ENCODE measurements around the gene ZNF628. TPM values are rescaled to one million over a fixed set of nuclear protein-coding genes. Genes with fewer than 3 reads are reported as not detected.

The ZNF628 gene
- total RNA-seq, 1 donor from 2014 or later = 16.8 TPM

DNA sequence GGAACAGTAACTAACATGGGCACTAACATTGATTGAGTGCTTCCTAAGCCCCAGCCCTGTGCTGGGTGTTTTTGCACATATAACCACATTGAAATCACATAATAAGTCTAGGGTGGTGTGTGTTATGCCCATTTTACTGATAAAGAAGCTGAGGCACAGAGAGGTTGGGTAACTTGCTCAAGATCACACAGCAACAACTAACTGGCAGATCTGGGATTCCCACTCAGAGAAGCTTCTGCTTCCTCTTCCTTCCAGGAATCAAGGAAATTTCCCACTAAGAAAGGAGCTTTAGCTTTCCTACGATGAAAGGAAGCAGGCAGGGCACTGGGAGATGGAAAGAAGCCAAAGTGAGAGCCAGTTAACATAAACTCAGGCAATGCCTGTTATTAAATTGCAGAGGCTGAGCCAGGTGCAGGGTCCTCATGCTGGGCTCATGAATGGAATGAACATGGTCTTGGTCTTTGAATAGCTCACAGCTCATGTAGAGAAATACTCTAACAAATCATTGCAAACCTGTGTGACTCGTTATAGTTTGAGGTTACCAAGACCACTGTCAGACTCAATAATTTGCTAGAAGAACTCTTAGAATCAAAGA lies 21.9 kb downstream of the ZNF628 start:
- Mint-ChIP-seq H3K4me3 (ENCODE audit: low read depth) (no peak overlapping the region), H3K9me3 (ENCODE audit: low read depth) (peaks cover 3% of the 10 kb centered on the region), H3K36me3 (ENCODE audit: insufficient read depth) (no peaks in the 10 kb centered on the region), H3K4me1 (ENCODE audit: low read depth) (no peaks in the 10 kb centered on the region), H3K27ac (no peak overlapping the region), H3K27me3 (peaks cover 22% of the 10 kb centered on the region)
- DNase-seq (ENCODE audit: low spot score, unreplicated experiment) = no peak
- TF ChIP-seq CTCF (IDR thresholded peaks at IDR 0.05; ENCODE audit: unreplicated experiment) = no peak

DNA sequence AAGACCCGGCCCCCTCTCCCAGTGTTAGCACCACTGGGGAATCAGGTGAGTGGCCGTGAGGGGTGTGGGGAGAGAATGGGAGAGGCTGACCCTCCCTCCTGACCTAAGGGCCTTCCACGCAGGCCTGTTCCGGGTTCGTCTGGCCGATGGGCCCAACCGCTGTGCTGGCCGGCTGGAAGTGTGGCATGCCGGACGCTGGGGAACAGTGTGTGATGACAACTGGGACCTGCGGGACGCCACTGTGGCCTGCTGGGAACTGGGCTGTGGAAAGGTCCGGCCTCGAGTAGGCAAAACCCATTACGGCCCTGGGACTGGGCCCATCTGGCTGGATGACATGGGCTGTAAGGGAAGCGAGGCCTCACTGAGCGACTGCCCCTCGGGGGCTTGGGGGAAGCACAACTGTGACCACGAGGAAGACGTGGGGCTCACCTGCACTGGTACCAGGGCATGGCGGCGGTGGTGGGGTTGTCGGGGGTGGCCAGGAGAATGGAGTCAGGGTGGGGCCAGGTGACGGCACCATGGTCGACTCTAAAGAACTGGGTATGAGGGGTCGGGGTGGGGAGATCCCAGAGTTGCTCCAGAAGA lies 24.0 kb downstream of the ZNF628 start:
- Mint-ChIP-seq H3K9me3 (ENCODE audit: low read depth) (peaks cover 3% of the 10 kb centered on the region), H3K27me3 (peaks cover 37% of the 10 kb centered on the region), H3K4me1 (ENCODE audit: low read depth) (no peaks in the 10 kb centered on the region), H3K36me3 (ENCODE audit: insufficient read depth) (no peaks in the 10 kb centered on the region), H3K27ac (no peak overlapping the region), H3K4me3 (ENCODE audit: low read depth) (no peak overlapping the region)
- no peak for TF ChIP-seq CTCF (IDR thresholded peaks at IDR 0.05; ENCODE audit: unreplicated experiment)
- no peak for DNase-seq (ENCODE audit: low spot score, unreplicated experiment)

DNA sequence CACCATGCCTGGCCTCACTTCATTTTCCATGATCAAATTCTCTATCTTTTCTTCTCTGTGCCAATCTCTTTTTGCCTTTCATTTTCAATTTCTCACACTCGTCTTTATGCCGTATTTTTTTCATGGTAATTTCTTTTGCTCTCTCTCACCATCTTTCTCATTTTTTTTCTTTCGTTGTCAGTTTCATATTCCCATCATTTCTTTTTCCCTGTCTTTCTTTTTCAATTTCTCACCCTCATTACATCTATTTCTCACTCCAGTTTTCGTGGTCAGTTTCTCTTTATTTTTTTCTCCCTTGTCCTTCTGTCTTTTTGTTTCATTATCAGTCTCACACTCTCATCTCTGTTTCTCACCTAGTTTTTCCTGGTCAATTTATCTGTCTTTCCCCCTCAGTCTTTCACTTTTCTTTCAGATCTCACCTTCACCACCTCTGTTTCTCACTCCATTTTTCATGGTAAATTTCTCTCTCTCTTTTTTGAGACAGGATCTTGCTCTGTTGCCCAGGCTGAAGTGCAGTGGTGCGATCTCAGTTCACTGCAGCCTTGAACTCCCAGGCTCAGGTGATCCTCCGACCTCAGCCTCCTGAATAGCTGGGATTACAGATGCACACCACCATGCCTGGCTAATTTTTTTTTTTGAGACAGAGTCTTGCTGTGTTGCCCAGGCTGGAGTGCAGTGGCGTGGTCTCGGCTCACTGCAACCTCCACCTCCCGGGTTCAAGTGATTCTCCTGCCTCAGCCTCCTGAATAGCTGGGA lies 26.0 kb downstream of the ZNF628 start:
- no peak for DNase-seq (ENCODE audit: low spot score, unreplicated experiment)
- H3K9me3 Mint-ChIP-seq (ENCODE audit: low read depth) = peaks cover 3% of the 10 kb centered on the region
- no peak overlapping the region for H3K27ac Mint-ChIP-seq
- H3K4me1 Mint-ChIP-seq (ENCODE audit: low read depth) = no peaks in the 10 kb centered on the region
- no peak overlapping the region for H3K4me3 Mint-ChIP-seq (ENCODE audit: low read depth)
- no peaks in the 10 kb centered on the region for H3K36me3 Mint-ChIP-seq (ENCODE audit: insufficient read depth)
- no peak for TF ChIP-seq CTCF (IDR thresholded peaks at IDR 0.05; ENCODE audit: unreplicated experiment)
- H3K27me3 Mint-ChIP-seq = peaks cover 40% of the 10 kb centered on the region

GRCh38 chr19:55503157-55503501 lies 26.7 kb downstream of the ZNF628 start:
- DNase-seq (ENCODE audit: low spot score, unreplicated experiment) = no peak
- Mint-ChIP-seq H3K4me3 (ENCODE audit: low read depth) (no peak overlapping the region), H3K27ac (no peak overlapping the region), H3K9me3 (ENCODE audit: low read depth) (peaks cover 3% of the 10 kb centered on the region), H3K27me3 (peaks cover 45% of the 10 kb centered on the region), H3K4me1 (ENCODE audit: low read depth) (no peaks in the 10 kb centered on the region), H3K36me3 (ENCODE audit: insufficient read depth) (no peaks in the 10 kb centered on the region)
- no peak for TF ChIP-seq CTCF (IDR thresholded peaks at IDR 0.05; ENCODE audit: unreplicated experiment)

GRCh38 chr19:55503502-55504251 lies 27.3 kb downstream of the ZNF628 start:
- Mint-ChIP-seq H3K27me3 (peaks cover 47% of the 10 kb centered on the region), H3K36me3 (ENCODE audit: insufficient read depth) (no peaks in the 10 kb centered on the region), H3K9me3 (ENCODE audit: low read depth) (peaks cover 3% of the 10 kb centered on the region), H3K4me3 (ENCODE audit: low read depth) (no peak overlapping the region), H3K4me1 (ENCODE audit: low read depth) (no peaks in the 10 kb centered on the region), H3K27ac (no peak overlapping the region)
- TF ChIP-seq CTCF (IDR thresholded peaks at IDR 0.05; ENCODE audit: unreplicated experiment) = peak; percentile 88
- DNase-seq (ENCODE audit: low spot score, unreplicated experiment) = peak; percentile 78

Measured in progenitor cell of endocrine pancreas (in vitro differentiated cells).